OCI-LY3 (cell line): Measurements from ENCODE around the gene ZNF778.

Experiments used
- EZH2phosphoT487 ChIP-seq: fragments of 200-600 bp; shearing (Covaris generic); IDR thresholded peaks from 2 replicates; pipeline ENCODE4 v1.6.1; 2018; ENCODE audit warnings: antibody characterized with exemption, mixed run types, low read depth
- TF ChIP-seq, protein P1 (sequence below): fragments of 200-600, 300-600 bp; sonication (generic); IDR thresholded peaks from 2 replicates; pipeline ENCODE4 v1.5.1; 2014; ENCODE audit warnings: antibody characterized with exemption, low read length, low read depth

DNA sequence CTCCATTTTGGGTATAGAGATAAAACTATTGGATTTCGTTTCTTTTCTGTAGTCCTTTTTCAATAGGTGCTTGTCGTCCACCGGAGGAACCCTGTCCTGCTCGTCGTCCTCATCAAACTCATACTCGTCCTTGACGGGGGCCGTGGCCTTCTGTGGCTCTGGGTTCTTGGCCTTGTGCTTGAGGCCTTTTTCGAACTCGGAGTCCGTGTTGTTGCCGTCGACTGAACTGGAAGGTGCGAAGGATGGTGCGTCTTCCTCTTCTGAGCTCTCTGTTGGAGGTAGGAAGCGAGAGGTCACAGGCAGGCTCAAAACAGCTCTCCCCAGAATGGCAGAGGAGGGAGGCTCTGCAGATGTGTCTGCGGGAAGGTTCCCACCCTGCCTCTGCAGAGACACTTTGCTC lies 67.9 kb downstream of the ZNF778 start:
- TF ChIP-seq, protein P1, sequence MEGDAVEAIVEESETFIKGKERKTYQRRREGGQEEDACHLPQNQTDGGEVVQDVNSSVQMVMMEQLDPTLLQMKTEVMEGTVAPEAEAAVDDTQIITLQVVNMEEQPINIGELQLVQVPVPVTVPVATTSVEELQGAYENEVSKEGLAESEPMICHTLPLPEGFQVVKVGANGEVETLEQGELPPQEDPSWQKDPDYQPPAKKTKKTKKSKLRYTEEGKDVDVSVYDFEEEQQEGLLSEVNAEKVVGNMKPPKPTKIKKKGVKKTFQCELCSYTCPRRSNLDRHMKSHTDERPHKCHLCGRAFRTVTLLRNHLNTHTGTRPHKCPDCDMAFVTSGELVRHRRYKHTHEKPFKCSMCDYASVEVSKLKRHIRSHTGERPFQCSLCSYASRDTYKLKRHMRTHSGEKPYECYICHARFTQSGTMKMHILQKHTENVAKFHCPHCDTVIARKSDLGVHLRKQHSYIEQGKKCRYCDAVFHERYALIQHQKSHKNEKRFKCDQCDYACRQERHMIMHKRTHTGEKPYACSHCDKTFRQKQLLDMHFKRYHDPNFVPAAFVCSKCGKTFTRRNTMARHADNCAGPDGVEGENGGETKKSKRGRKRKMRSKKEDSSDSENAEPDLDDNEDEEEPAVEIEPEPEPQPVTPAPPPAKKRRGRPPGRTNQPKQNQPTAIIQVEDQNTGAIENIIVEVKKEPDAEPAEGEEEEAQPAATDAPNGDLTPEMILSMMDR = no peak
- no peak for TF ChIP-seq EZH2phosphoT487
